Gastrocnemius medialis (tissue), 4 donors: ENCODE results near the gene NLK.

Source experiments
- CTCF ChIP-seq, 5 experiments: fragments of 450-650 bp in 3 of 5; fragments of 200-600 bp in 2 of 5; sonication (generic) in 2 of 5; IDR thresholded peaks in 4 of 5; conservative IDR thresholded peaks in 1 of 5; 1 replicate in 4 of 5; 2 replicates in 1 of 5; pipeline ENCODE4 v1.5.1; 2016 to 2019; ENCODE audit warnings: antibody characterized with exemption in 5 of 5, mild to moderate bottlenecking in 3 of 5, moderate library complexity in 3 of 5
- POLR2A ChIP-seq, 2 donors: fragments of 450-650 bp; IDR thresholded peaks; one replicate each; pipeline ENCODE4 v1.6.1; 2017; ENCODE audit warnings: antibody characterized with exemption in 2 of 2, mild to moderate bottlenecking in 2 of 2, moderate library complexity in 2 of 2

GRCh38 chr17:28086519-28086918 is 44.0 kb downstream of the NLK start:
- no peak for TF ChIP-seq POLR2A (IDR thresholded peaks at IDR 0.05)
- TF ChIP-seq CTCF (IDR thresholded peaks at IDR 0.05 in 4 of 5, conservative IDR thresholded peaks at IDR 0.05 in 1 of 5): no peak
